ENCODE measurements around the gene ZER1. TPM values are rescaled to one million over a fixed set of nuclear protein-coding genes. Genes with fewer than 3 reads are reported as not detected.

Gene ZER1
- total RNA-seq, 1 experiment from 2014 or later = 28.6 TPM

DNA sequence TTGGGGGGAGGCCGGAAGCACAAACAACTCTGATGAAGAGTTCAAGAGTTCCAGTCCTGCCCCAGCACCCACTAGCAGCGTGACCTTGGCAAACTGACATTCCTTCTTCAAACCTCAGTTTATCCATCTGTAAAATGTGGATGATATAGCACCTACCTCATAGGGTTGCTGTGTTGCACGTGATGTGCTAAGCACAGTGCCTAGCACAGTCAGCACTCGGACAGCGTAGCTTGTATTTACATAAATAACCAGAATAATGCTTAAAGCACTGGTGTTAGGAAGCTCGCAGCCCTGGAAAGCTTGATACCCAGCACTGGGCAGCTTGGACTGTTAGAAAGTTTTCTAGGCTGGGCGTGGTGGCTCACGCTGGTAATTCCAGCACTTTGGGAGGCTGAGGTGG lies 64.3 kb downstream of the ZER1 start:
- H3K4me1 Mint-ChIP-seq (ENCODE audit: low read depth, unreplicated experiment) = no peaks in the 10 kb centered on the region
- no peak for TF ChIP-seq CTCF (IDR thresholded peaks at IDR 0.05; ENCODE audit: insufficient read depth in 1 of 2, low read depth in 1 of 2, low read length in 1 of 2, severe bottlenecking in 1 of 2, unreplicated experiment in 1 of 2)
- no TSS peak for BruUV-seq (replicated peaks)

DNA sequence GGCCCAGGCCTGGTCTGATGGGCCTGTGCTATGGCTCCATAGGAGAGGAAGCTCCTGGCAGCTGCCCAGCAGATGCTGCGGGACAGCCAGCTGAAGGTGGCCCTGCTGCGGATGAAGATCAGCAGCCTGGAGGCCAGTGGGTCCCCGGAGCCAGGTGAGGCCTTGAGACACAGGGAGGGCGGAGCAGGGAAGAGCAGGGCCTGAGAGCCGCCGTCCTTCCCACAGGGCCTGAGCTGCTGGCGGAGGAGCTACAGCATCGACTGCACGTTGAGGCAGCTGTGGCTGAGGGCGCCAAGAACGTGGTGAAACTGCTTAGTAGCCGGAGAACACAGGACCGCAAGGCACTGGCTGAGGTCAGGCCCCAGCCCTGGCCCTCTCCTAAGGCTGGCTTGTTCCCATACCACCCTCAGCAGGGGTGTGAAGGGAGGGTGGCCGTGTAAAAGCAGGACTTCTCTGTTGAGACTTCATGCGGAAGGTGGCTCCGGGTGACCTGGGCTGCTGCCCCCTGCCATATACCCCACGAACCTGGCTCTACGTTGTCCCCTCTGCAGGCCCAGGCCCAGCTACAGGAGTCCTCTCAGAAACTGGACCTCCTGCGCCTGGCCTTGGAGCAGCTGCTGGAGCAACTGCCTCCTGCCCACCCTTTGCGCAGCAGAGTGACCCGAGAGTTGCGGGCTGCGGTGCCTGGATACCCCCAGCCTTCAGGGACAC lies 64.9 kb downstream of the ZER1 start:
- Mint-ChIP-seq H3K36me3 (ENCODE audit: insufficient read depth, unreplicated experiment) (peaks cover 13% of the 10 kb centered on the region), H3K27ac (ENCODE audit: unreplicated experiment) (no peak overlapping the region), H3K4me3 (ENCODE audit: unreplicated experiment) (no peak overlapping the region), H3K4me1 (ENCODE audit: low read depth, unreplicated experiment) (no peaks in the 10 kb centered on the region), H3K9me3 (ENCODE audit: unreplicated experiment) (no peaks in the 10 kb centered on the region), H3K27me3 (ENCODE audit: insufficient read depth, unreplicated experiment) (no peaks in the 10 kb centered on the region)
- ChIA-PET CTCF (no interaction called here), POLR2A (interaction anchor here (0.6 kb wide), 3 partner anchors 13 to 164 kb away, joined by 3 to 5 read pairs (median 4); no protein-coding TSS in a partner anchor)
- H3K9me3 ChIP-seq = no peaks in the 10 kb centered on the region
- intact Hi-C loops (cut with micrococcal nuclease; ENCODE audit: unreplicated experiment) = no loop called here
- TF ChIP-seq CTCF (IDR thresholded peaks at IDR 0.05; ENCODE audit: insufficient read depth in 1 of 2, low read depth in 1 of 2, low read length in 1 of 2, severe bottlenecking in 1 of 2, unreplicated experiment in 1 of 2) = no peak
- no peaks in the 10 kb centered on the region for H3K27me3 ChIP-seq (replicated peaks; ENCODE audit: control insufficient read depth, insufficient read depth, low read length)
- DNase-seq = peak in 1 of 2 experiments; percentile 40
- no peak overlapping the region for H3K4me3 ChIP-seq (ENCODE audit: low read depth, low read length)
- no TSS peak for BruUV-seq (replicated peaks)
- H3K4me1 ChIP-seq = no peaks in the 10 kb centered on the region
- no peaks in the 10 kb centered on the region for H3K36me3 ChIP-seq (ENCODE audit: control insufficient read depth, insufficient read depth, low read length)

More for the DNA sequence above, 64.3 kb downstream of the ZER1 start:
- intact Hi-C loops (cut with micrococcal nuclease; ENCODE audit: unreplicated experiment) = no loop called here
- Mint-ChIP-seq H3K27me3 (ENCODE audit: insufficient read depth, unreplicated experiment) (no peaks in the 10 kb centered on the region), H3K27ac (ENCODE audit: unreplicated experiment) (no peak overlapping the region), H3K4me3 (ENCODE audit: unreplicated experiment) (no peak overlapping the region), H3K9me3 (ENCODE audit: unreplicated experiment) (no peaks in the 10 kb centered on the region), H3K36me3 (ENCODE audit: insufficient read depth, unreplicated experiment) (peaks cover 7% of the 10 kb centered on the region)
- no peaks in the 10 kb centered on the region for H3K27me3 ChIP-seq (replicated peaks; ENCODE audit: control insufficient read depth, insufficient read depth, low read length)
- no peaks in the 10 kb centered on the region for H3K9me3 ChIP-seq
- ChIA-PET CTCF (no interaction called here), POLR2A (interaction anchor here (0.6 kb wide), 1 partner anchor 72 kb away, joined by 4 read pairs; no protein-coding TSS in a partner anchor)
- no peak for DNase-seq
- no peaks in the 10 kb centered on the region for H3K4me1 ChIP-seq
- no peaks in the 10 kb centered on the region for H3K36me3 ChIP-seq (ENCODE audit: control insufficient read depth, insufficient read depth, low read length)
- H3K4me3 ChIP-seq (ENCODE audit: low read depth, low read length) = no peak overlapping the region

- Histone ChIP-seq H3K27me3 (replicated peaks; ENCODE audit: control insufficient read depth, insufficient read depth, low read length) (no peaks in the 10 kb centered on the region), H3K4me1 (no peaks in the 10 kb centered on the region), H3K36me3 (ENCODE audit: control insufficient read depth, insufficient read depth, low read length) (no peaks in the 10 kb centered on the region), H3K9me3 (no peaks in the 10 kb centered on the region), H3K4me3 (ENCODE audit: low read depth, low read length) (no peak overlapping the region)
- intact Hi-C loops (cut with micrococcal nuclease; ENCODE audit: unreplicated experiment) = no loop called here
- BruUV-seq (replicated peaks) = no TSS peak
- no peak overlapping the region for H3K27ac Mint-ChIP-seq (ENCODE audit: unreplicated experiment)
- H3K27me3 Mint-ChIP-seq (ENCODE audit: insufficient read depth, unreplicated experiment) = no peaks in the 10 kb centered on the region
- TF ChIP-seq CTCF (IDR thresholded peaks at IDR 0.05; ENCODE audit: insufficient read depth in 1 of 2, low read depth in 1 of 2, low read length in 1 of 2, severe bottlenecking in 1 of 2, unreplicated experiment in 1 of 2) = no peak
- no peaks in the 10 kb centered on the region for H3K4me1 Mint-ChIP-seq (ENCODE audit: low read depth, unreplicated experiment)
- peaks cover 21% of the 10 kb centered on the region for H3K36me3 Mint-ChIP-seq (ENCODE audit: insufficient read depth, unreplicated experiment)
- CTCF ChIA-PET = interaction anchor here (0.5 kb wide), 1 partner anchor 327 kb away, joined by 7 read pairs; no protein-coding TSS in a partner anchor
- POLR2A ChIA-PET = interaction anchor here (0.5 to 0.6 kb wide), 2 partner anchors 13 to 23 kb away, joined by 3 to 5 read pairs; no protein-coding TSS in a partner anchor
- H3K4me3 Mint-ChIP-seq (ENCODE audit: unreplicated experiment) = no peak overlapping the region
- peak in 1 of 2 experiments; percentile 39 for DNase-seq
- no peaks in the 10 kb centered on the region for H3K9me3 Mint-ChIP-seq (ENCODE audit: unreplicated experiment)
These were observed 65.7 kb downstream of the ZER1 start for GRCh38 chr9:128706045-128706444.
